Activated CD4-positive, alpha-beta T cell treated with anti-CD3 and anti-CD28 coated beads, Interleukin-2, amount 10 ng/mL, durations not matched to agents 24 days and 14 days (primary cell): Measurements from ENCODE around the gene ZBTB2. TPM values are rescaled to one million over a fixed set of nuclear protein-coding genes. Genes with fewer than 3 reads are reported as not detected.

Source experiments
- DNase-seq: peaks from one replicate; pipeline ENCODE4 v3.0.0; 2022
- H3K27ac Mint-ChIP-seq: one replicate; pipeline ENCODE4 v1.8.0; 2022; ENCODE audit warnings: mild to moderate bottlenecking, mixed read lengths
- H3K27me3 Mint-ChIP-seq: one replicate; pipeline ENCODE4 v1.8.0; 2022; ENCODE audit warnings: mixed read lengths
- H3K36me3 Mint-ChIP-seq: one replicate; pipeline ENCODE4 v1.8.0; 2022; ENCODE audit warnings: low read depth, mild to moderate bottlenecking, mixed read lengths
- H3K4me1 Mint-ChIP-seq: one replicate; pipeline ENCODE4 v1.8.0; 2021; ENCODE audit warnings: mixed read lengths
- H3K4me3 Mint-ChIP-seq: one replicate; pipeline ENCODE4 v1.8.0; 2022; ENCODE audit warnings: mild to moderate bottlenecking, moderate library complexity, mixed read lengths
- H3K9me3 Mint-ChIP-seq: one replicate; pipeline ENCODE4 v1.8.0; 2021; ENCODE audit warnings: mixed read lengths
- intact Hi-C: fragments of 100-400 bp; cut with micrococcal nuclease; formaldehyde crosslinking; loops from one replicate; pipeline ENCODE4 v1.15.1; 2023
- total RNA-seq: library from RNA; stranded (reverse); gene quantifications from 2 replicates; pipeline ENCODE4 v1.2.3, GENCODE V29; 2022

Gene ZBTB2
- total RNA-seq, 1 donor from 2014 or later: 21.4 TPM

DNA sequence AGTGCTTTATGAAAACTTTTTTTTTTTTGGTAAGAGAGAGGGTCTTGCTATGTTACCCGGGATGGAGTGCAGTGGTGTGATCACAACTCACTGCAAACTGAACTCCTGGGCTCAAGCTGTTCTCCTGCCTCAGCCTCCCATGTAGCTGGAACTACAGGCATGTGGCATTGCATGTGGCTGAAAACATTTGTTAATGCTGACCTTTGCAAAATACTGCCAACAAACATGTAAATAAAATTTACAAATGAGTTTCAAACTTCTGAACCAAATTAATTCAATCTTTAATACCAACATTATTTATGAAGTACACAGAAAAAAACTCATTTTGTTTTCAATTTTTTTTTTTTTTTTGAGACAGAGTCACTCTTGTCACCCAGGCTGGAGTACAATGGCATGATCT lies 26.1 kb upstream of the ZBTB2 start:
- DNase-seq: no peak
- Mint-ChIP-seq H3K27ac (no peak overlapping the region), H3K9me3 (peaks cover 4% of the 10 kb centered on the region), H3K27me3 (no peaks in the 10 kb centered on the region), H3K4me1 (peaks cover 9% of the 10 kb centered on the region), H3K36me3 (peaks cover 46% of the 10 kb centered on the region), H3K4me3 (no peak overlapping the region)
- intact Hi-C loops: no loop called here

DNA sequence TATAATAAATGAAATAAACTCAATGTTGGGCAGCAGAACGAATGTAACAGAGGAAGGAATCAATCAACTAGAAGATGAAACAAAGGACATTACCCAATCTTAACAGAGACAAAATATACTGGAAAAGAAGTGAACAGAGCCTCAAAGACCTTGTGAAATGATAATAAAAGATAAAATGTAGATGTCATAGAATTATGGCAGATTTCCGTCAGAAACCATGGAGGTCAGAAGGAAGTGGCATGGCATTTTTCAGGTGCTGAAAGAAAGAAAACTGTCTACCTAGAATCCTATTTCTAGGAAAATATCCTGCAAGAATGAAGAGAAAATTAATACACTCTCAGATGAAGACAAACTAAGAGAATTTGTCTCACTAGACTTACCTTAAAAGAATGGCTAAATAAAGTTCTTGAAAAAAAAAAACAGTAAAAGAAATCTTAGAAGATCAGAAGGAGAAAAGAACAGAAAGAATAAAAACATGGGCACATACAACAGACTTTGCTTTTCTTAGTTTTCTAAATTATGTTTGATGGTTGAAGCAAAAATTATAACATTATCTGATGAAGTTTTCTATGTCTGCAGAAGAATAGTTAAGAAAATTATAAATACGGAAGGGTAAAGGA lies 23.4 kb upstream of the ZBTB2 start:
- no peaks in the 10 kb centered on the region for H3K27me3 Mint-ChIP-seq
- peaks cover 58% of the 10 kb centered on the region for H3K36me3 Mint-ChIP-seq
- DNase-seq: no peak
- H3K9me3 Mint-ChIP-seq: peaks cover 4% of the 10 kb centered on the region
- peaks cover 9% of the 10 kb centered on the region for H3K4me1 Mint-ChIP-seq
- no peak overlapping the region for H3K27ac Mint-ChIP-seq
- H3K4me3 Mint-ChIP-seq: no peak overlapping the region
- intact Hi-C loops: no loop called here

DNA sequence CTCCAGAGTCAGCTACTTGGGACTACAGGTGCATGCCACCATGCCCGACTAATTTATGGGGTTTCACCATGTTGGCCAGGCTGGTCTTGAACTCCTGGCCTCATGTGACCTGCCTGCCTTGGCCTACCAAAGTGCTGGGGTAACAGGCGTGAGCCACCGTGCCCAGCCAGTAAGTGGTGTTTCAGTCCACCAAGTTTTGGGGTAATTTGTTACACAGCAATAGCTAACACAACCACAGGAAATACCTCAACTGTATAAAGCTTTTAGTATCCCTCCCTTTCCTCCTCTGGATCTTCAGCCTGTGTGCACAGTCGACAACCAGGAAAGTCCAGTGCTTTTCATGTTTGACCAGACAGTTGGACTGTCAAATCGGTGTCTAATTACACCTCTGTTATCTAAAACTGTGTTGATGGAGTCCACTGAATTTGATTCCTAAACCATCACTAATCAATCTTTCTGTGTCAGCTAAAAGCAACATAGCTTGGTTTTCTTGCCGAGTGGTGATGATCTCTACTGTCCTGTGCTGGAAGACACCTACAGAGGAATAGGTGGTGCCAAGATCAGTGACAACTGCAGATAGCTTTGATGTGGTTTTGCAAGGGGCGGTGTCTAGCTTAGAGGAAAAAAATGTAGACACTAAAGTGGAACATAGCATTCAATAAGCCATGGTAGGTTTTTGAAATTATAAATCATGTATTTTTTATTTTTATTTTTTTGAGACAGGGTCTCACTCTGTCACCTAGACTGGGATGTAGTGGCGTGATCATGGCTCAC lies 22.2 kb upstream of the ZBTB2 start:
- H3K36me3 Mint-ChIP-seq: peaks cover 64% of the 10 kb centered on the region
- no peaks in the 10 kb centered on the region for H3K27me3 Mint-ChIP-seq
- peaks cover 9% of the 10 kb centered on the region for H3K4me1 Mint-ChIP-seq
- DNase-seq: peak; percentile 90
- no peak overlapping the region for H3K4me3 Mint-ChIP-seq
- no peak overlapping the region for H3K27ac Mint-ChIP-seq
- intact Hi-C loops: no loop called here
- peaks cover 4% of the 10 kb centered on the region for H3K9me3 Mint-ChIP-seq

DNA sequence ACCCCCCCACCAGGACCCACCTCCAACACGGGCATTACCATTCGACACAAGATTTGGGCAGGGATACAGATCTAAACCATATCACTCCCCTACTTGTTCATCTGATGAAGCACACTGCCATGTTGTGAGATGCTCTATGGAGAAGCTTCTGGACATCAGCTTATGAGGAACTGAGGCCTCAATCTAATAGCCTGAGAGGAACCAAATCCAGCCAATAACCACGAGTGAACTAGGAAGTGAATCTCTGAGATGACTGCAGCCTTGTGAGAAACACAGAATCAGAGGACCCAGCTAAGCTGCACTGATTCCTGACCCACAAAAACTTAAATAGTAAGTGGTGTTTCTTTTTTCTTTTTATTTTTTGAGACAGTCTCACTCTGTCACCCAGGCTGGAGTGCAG lies 21.6 kb upstream of the ZBTB2 start:
- DNase-seq: no peak
- Mint-ChIP-seq H3K4me1 (peaks cover 9% of the 10 kb centered on the region), H3K4me3 (no peak overlapping the region), H3K27ac (no peak overlapping the region), H3K27me3 (no peaks in the 10 kb centered on the region), H3K36me3 (peaks cover 64% of the 10 kb centered on the region), H3K9me3 (peaks cover 4% of the 10 kb centered on the region)
- intact Hi-C loops: no loop called here

DNA sequence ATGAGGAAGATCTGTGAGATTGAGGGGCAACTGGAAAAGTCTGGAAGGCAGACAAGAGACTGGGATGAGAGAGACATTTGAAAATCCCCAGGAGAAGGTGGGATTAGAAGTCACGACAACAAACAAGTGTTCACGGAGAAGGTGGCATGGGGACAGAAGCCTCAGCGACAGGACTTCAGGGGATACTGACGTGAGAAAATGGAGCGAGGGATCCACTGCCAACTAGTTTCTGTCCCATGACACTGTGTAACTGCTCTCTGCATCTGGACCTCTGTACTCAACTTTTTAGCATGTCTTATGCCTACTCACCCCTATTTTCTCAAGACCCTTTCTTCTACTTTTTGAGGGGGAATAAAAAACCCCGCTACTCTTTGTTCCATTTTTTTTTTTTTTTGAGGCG lies 18.3 kb upstream of the ZBTB2 start:
- Mint-ChIP-seq H3K27me3 (no peaks in the 10 kb centered on the region), H3K27ac (no peak overlapping the region), H3K9me3 (no peaks in the 10 kb centered on the region), H3K36me3 (peaks cover 62% of the 10 kb centered on the region), H3K4me3 (no peak overlapping the region), H3K4me1 (peaks cover 12% of the 10 kb centered on the region)
- no peak for DNase-seq
- intact Hi-C loops: loop anchor here (5.0 kb wide), 1 partner anchor 68 kb away; no protein-coding TSS in a partner anchor

DNA sequence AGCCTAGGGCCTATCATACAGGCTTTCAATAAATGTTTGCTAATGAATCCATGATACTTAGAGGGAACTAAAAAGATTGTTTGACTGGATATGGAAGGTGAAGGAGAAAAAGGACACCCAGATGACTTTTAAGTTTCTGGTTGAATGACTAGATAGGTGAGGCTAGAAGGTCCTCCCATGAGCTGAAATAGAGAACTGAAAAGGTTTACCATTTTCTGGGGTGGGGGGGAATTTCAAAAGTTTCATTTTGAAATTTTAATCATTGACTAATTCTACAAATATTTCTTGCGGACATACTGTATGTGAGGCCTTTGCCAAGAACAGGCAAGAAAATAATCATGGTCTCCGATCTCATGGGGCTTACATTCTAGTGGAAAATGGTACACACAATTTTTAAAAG lies 17.9 kb upstream of the ZBTB2 start:
- Mint-ChIP-seq H3K27ac (no peak overlapping the region), H3K9me3 (no peaks in the 10 kb centered on the region), H3K27me3 (no peaks in the 10 kb centered on the region), H3K4me1 (peaks cover 12% of the 10 kb centered on the region), H3K36me3 (peaks cover 61% of the 10 kb centered on the region), H3K4me3 (no peak overlapping the region)
- intact Hi-C loops: loop anchor here (5.0 kb wide), 1 partner anchor 68 kb away; no protein-coding TSS in a partner anchor
- DNase-seq: no peak

DNA sequence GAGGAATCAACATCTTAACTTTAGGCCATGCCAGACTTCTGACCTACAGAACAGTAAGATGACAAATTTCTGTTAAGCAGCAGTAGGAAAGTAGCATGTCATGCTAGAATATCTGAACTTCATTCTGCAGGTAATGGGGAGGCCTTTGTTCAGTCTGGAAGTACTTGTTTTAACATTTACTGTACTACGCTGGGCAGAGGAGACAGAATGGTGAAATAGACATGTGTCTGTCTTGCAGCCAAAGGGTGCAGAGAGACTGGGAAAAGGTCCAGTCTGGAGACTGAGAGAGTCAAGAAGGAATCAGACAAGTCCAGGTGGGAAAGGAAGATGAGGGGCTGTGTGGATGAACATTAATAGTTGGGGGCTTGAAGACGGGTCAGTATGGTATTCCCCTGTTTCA lies 17.5 kb upstream of the ZBTB2 start:
- H3K4me1 Mint-ChIP-seq: peaks cover 12% of the 10 kb centered on the region
- intact Hi-C loops: loop anchor here (5.0 kb wide), 1 partner anchor 68 kb away; no protein-coding TSS in a partner anchor
- no peak overlapping the region for H3K4me3 Mint-ChIP-seq
- DNase-seq: no peak
- H3K27me3 Mint-ChIP-seq: no peaks in the 10 kb centered on the region
- H3K36me3 Mint-ChIP-seq: peaks cover 59% of the 10 kb centered on the region
- H3K27ac Mint-ChIP-seq: no peak overlapping the region
- no peaks in the 10 kb centered on the region for H3K9me3 Mint-ChIP-seq

DNA sequence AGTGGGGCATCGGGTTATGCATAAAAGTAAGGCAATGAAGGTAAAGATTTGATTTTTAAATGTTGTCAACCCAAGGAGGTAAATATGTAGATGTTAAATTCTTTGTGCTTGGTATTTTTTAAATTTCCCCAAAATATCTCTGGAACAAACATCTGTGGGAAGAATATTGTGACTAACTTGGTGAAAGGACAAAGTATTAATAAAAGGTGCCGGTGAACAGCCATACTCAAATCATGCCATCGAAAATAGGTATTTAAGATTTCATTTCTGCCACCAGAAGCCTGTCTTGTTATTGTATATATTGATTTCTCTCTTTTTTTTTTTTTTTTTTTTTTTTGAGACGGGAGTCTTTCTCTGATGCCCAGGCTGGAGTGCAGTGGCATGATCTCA lies 12.6 kb upstream of the ZBTB2 start:
- Mint-ChIP-seq H3K36me3 (peaks cover 41% of the 10 kb centered on the region), H3K27me3 (no peaks in the 10 kb centered on the region), H3K9me3 (no peaks in the 10 kb centered on the region), H3K4me3 (no peak overlapping the region), H3K27ac (no peak overlapping the region), H3K4me1 (peaks cover 25% of the 10 kb centered on the region)
- DNase-seq: no peak
- intact Hi-C loops: no loop called here

DNA sequence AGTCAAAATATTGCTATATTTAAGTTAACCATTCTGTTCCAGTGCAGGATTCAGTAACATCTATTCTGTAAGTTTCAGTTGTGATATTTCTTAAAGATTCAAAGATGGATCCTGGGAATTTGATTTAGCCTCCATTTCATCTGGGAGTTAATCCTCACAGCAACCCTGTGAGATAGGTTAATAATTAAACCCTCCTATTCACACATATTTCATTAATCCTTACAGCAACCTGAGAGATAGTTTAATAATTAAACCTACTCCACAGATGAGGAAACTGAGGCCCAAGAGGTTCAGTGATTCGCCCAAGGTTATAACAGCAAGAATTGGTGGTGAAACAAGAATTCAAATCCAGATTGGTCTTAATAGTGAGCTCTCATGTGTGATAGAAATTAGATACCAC lies 10.9 kb upstream of the ZBTB2 start:
- H3K27ac Mint-ChIP-seq: no peak overlapping the region
- intact Hi-C loops: no loop called here
- H3K9me3 Mint-ChIP-seq: no peaks in the 10 kb centered on the region
- H3K4me1 Mint-ChIP-seq: peaks cover 30% of the 10 kb centered on the region
- H3K27me3 Mint-ChIP-seq: no peaks in the 10 kb centered on the region
- no peak overlapping the region for H3K4me3 Mint-ChIP-seq
- H3K36me3 Mint-ChIP-seq: peaks cover 44% of the 10 kb centered on the region
- DNase-seq: no peak

DNA sequence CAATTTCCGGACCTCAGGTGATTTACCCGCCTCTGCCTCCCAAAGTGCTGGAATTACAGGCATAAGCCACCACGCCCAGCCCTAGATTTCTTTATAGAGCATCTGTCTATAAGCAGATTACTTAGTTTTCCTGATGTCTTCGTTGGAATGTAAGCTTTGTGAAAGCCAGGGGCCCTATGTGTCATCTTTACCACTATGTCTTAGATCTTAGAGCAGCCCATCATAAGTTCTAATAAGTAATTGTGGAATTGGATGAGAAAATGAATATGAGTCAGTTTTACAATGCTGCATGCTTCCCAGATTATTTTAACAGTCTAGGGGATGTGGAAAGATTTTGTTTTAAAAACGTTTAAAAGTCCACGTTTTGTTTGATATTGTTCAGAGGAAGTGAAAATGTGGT lies 9.1 kb upstream of the ZBTB2 start:
- Mint-ChIP-seq H3K4me3 (no peak overlapping the region), H3K9me3 (no peaks in the 10 kb centered on the region), H3K27ac (no peak overlapping the region), H3K27me3 (no peaks in the 10 kb centered on the region), H3K36me3 (peaks cover 38% of the 10 kb centered on the region), H3K4me1 (peaks cover 37% of the 10 kb centered on the region)
- intact Hi-C loops: no loop called here
- DNase-seq: no peak

DNA sequence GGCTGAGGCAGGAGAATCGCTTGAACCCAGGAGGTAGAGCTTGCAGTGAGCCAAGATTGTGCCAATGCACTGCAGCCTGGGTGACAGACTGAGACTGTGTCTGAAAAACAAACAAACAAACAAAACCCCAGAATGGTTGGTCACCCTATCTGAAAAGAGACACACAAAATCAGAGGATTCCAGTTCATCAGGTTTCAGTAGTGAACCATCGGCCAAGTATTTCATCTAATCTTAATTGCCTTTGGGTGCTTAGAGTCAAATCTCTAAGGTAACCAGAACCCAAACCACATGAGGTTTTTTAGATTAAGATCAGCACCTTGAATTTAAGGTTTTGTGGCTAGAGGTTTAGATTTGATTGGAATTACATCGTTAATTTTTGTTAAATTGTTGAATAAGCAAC lies 8.3 kb upstream of the ZBTB2 start:
- intact Hi-C loops: loop anchor here (10.0 kb wide), 1 partner anchor 1655 kb away; the partner anchor contains the start of genes NUP43 and PCMT1
- peaks cover 36% of the 10 kb centered on the region for H3K36me3 Mint-ChIP-seq
- no peaks in the 10 kb centered on the region for H3K27me3 Mint-ChIP-seq
- no peaks in the 10 kb centered on the region for H3K9me3 Mint-ChIP-seq
- H3K27ac Mint-ChIP-seq: no peak overlapping the region
- H3K4me1 Mint-ChIP-seq: peaks cover 42% of the 10 kb centered on the region
- no peak overlapping the region for H3K4me3 Mint-ChIP-seq
- DNase-seq: no peak

DNA sequence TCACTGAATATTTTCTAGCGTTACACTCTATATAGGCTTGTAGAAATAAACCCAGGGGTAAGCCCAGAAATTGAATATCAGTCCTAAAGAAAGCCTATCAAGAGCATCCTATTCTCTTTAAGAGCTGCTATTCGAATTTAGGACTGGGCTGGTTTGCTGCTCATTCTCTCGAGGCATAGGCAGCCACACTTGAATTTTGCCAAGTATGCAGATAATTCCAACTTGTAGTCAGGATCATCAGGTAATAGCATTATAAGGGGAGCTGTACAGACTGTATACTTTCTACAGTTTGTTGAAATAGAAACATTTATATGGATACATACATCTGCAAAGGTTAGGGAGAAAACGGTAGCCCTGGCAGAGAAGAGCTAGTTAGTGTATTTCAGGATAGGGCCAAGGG lies 2.1 kb upstream of the ZBTB2 start:
- intact Hi-C loops: loop anchor here (5.0 to 10.0 kb wide), 3 partner anchors 779 to 1649 kb away; partner anchors contain the start of genes NUP43 and PCMT1
- Mint-ChIP-seq H3K27ac (peak overlapping the region; percentile 21), H3K27me3 (no peaks in the 10 kb centered on the region), H3K9me3 (no peaks in the 10 kb centered on the region), H3K4me1 (peaks cover 49% of the 10 kb centered on the region), H3K36me3 (peaks cover 33% of the 10 kb centered on the region), H3K4me3 (peak overlapping the region; percentile 92)
- no peak for DNase-seq

DNA sequence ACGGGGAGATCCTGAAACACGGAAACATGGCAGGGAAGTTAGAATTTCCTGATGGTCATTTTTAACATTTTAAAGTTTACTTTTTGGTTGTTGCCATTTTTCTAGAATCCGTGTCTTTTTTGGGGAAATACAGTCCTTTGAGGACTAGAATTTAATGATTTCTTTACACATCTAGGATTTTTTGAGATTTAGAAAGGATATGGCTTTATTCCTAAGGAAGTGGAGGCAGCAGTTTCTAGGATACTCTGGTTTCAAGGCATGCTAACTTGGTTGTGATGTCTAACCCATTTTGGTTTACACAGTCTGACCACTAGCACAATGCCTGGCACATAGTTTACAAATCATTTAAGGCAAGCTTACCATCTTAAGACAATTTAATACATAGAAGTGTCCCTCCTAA lies 1.1 kb upstream of the ZBTB2 start:
- H3K9me3 Mint-ChIP-seq: no peaks in the 10 kb centered on the region
- H3K4me1 Mint-ChIP-seq: peaks cover 50% of the 10 kb centered on the region
- no peaks in the 10 kb centered on the region for H3K27me3 Mint-ChIP-seq
- peaks cover 32% of the 10 kb centered on the region for H3K36me3 Mint-ChIP-seq
- H3K27ac Mint-ChIP-seq: peak overlapping the region; percentile 95
- H3K4me3 Mint-ChIP-seq: peak overlapping the region; percentile 92
- no peak for DNase-seq
- intact Hi-C loops: loop anchor here (5.0 to 10.0 kb wide), 3 partner anchors 780 to 1648 kb away; partner anchors contain the start of genes NUP43 and PCMT1

DNA sequence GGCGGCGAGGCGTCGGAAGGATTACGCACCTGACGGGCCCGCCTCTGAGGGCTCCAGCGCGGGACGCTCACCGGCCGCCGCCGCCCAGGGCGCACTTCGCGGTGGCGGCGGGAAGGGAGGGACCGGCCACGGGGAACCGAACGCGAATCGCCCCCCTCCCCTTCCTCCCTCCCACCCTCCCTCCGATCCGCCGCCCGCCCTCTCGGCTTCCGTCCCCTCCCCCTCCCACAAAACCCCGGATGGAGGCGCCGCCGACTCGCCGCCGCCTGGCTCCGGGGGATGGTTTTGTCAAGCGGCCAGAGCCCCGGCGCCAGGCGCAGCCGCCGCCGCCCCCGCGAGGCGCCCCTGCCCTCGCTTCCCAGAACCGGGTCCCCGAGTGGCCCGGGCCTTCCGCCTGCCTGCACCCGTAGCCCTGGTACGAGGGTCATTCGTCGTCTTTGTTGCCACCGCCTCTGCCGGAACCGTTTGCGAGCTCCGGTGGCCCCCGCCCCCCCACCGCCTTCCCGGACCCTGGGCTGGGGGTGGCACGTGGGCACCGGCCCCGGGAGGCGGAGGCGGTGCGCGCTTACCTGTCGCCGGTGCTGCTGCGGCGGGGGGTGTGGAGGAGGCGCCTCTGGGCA lies 398 bp downstream of the ZBTB2 start:
- peaks cover 47% of the 10 kb centered on the region for H3K4me1 Mint-ChIP-seq
- peak overlapping the region; percentile 95 for H3K27ac Mint-ChIP-seq
- H3K4me3 Mint-ChIP-seq: peak overlapping the region; percentile 97
- peak; percentile 94 for DNase-seq
- no peaks in the 10 kb centered on the region for H3K27me3 Mint-ChIP-seq
- intact Hi-C loops: loop anchor here (1.0 to 10.0 kb wide), 6 partner anchors 61 to 1646 kb away; partner anchors contain the start of genes FBXO5, NUP43, PCMT1 and RMND1
- H3K9me3 Mint-ChIP-seq: no peaks in the 10 kb centered on the region
- peaks cover 32% of the 10 kb centered on the region for H3K36me3 Mint-ChIP-seq
